Measurements from ENCODE around the gene LRMDA.

- TF ChIP-seq, protein P1, sequence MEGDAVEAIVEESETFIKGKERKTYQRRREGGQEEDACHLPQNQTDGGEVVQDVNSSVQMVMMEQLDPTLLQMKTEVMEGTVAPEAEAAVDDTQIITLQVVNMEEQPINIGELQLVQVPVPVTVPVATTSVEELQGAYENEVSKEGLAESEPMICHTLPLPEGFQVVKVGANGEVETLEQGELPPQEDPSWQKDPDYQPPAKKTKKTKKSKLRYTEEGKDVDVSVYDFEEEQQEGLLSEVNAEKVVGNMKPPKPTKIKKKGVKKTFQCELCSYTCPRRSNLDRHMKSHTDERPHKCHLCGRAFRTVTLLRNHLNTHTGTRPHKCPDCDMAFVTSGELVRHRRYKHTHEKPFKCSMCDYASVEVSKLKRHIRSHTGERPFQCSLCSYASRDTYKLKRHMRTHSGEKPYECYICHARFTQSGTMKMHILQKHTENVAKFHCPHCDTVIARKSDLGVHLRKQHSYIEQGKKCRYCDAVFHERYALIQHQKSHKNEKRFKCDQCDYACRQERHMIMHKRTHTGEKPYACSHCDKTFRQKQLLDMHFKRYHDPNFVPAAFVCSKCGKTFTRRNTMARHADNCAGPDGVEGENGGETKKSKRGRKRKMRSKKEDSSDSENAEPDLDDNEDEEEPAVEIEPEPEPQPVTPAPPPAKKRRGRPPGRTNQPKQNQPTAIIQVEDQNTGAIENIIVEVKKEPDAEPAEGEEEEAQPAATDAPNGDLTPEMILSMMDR (IDR thresholded peaks at IDR 0.05; ENCODE audit: extremely low read depth in 1 of 2, insufficient read depth in 1 of 2, low read depth in 1 of 2, low read length in 2 of 2): no peak
- TF ChIP-seq POLR2A (IDR thresholded peaks at IDR 0.05; ENCODE audit: low read depth, low read length) (no peak), EZH2 (IDR thresholded peaks at IDR 0.05; ENCODE audit: borderline replicate concordance, low read depth, low read length, severe bottlenecking) (no peak)
Measured at GRCh38 chr10:76125900-76126299, 694.5 kb downstream of the LRMDA start.
